ENCODE data around the gene HNF1A. TPM values are rescaled to one million over a fixed set of nuclear protein-coding genes. Genes with fewer than 3 reads are reported as not detected.

Gene HNF1A
- total and polyA plus RNA-seq, 2 of the 13 experiments (the other 11 are each of a cell fraction or from before 2014, with no cell fraction given) = 13.4 to 34.7 TPM

GRCh38 chr12:120979862-120980696 lies 1.7 kb downstream of the HNF1A start (continued):
- no peak for TF ChIP-seq PAWR (CRISPR knock-in tag; IDR thresholded peaks at IDR 0.05; ENCODE audit: borderline replicate concordance)
- TF ChIP-seq SAP130 (CRISPR knock-in tag; IDR thresholded peaks at IDR 0.05; ENCODE audit: low read depth) = peak; percentile 89
- TF ChIP-seq ZSCAN9 (CRISPR knock-in tag; IDR thresholded peaks at IDR 0.05; ENCODE audit: borderline replicate concordance) = no peak
- no peak for TF ChIP-seq NRL (CRISPR knock-in tag; IDR thresholded peaks at IDR 0.05; ENCODE audit: borderline replicate concordance)
- TF ChIP-seq ZNF589 (CRISPR knock-in tag; conservative IDR thresholded peaks at IDR 0.05) = no peak
- TF ChIP-seq ZFP36 (IDR thresholded peaks at IDR 0.05; ENCODE audit: borderline replicate concordance, low read depth, low read length, partially characterized antibody) = no peak
- no peak for TF ChIP-seq U2AF2 (IDR thresholded peaks at IDR 0.05; ENCODE audit: low read depth, low read length)
- no peak for TF ChIP-seq ZNF780A (CRISPR knock-in tag; IDR thresholded peaks at IDR 0.05)
- TF ChIP-seq PHF8 (CRISPR knock-in tag; IDR thresholded peaks at IDR 0.05) = peak; percentile 42; the same call in 1 of the 2 replicates
- TF ChIP-seq AGO1 (IDR thresholded peaks at IDR 0.05; ENCODE audit: low read depth, low read length, poor library complexity, severe bottlenecking) = no peak
- no peak for TF ChIP-seq SRF (IDR thresholded peaks at IDR 0.05; ENCODE audit: low read depth, low read length)
- TF ChIP-seq ZNF121 (CRISPR knock-in tag; IDR thresholded peaks at IDR 0.05) = no peak
- peak; percentile 74; the same call in 1 of the 2 replicates for TF ChIP-seq HIC2 (CRISPR knock-in tag; IDR thresholded peaks at IDR 0.05; ENCODE audit: low read depth)
- peak; percentile 62 for TF ChIP-seq GATAD2A (CRISPR knock-in tag; IDR thresholded peaks at IDR 0.05)
- no peak; the same call in 1 of the 2 replicates for TF ChIP-seq NFKBIZ (CRISPR knock-in tag; IDR thresholded peaks at IDR 0.05)
- TF ChIP-seq PPARG (CRISPR knock-in tag; conservative IDR thresholded peaks at IDR 0.05) = peak; percentile 81
- no peak for TF ChIP-seq ZFYVE20 (CRISPR knock-in tag; IDR thresholded peaks at IDR 0.05; ENCODE audit: borderline replicate concordance, low read depth)
- TF ChIP-seq ZSCAN12 (CRISPR knock-in tag; IDR thresholded peaks at IDR 0.05) = no peak
- 0 out of 2 replicates have a peak, but pooled peaks have one; percentile 44 for TF ChIP-seq HMG20B (CRISPR knock-in tag; conservative IDR thresholded peaks at IDR 0.05)
- TF ChIP-seq JUNB (CRISPR knock-in tag; IDR thresholded peaks at IDR 0.05; ENCODE audit: borderline replicate concordance) = no peak
- TF ChIP-seq BRD4 (CRISPR knock-in tag; IDR thresholded peaks at IDR 0.05) = peak; percentile 38
- 0 out of 2 replicates have a peak, but pooled peaks have one; percentile 27 for TF ChIP-seq FOXK1 (CRISPR knock-in tag; IDR thresholded peaks at IDR 0.05; ENCODE audit: borderline replicate concordance, low read depth)
- 0 out of 2 replicates have a peak, but pooled peaks have one; percentile 29 for TF ChIP-seq RCOR2 (CRISPR knock-in tag; IDR thresholded peaks at IDR 0.05)
- peak; percentile 92; the same call in 1 of the 2 replicates for TF ChIP-seq MEIS2 (CRISPR knock-in tag; IDR thresholded peaks at IDR 0.05)
- TF ChIP-seq ZNF331 (CRISPR knock-in tag; IDR thresholded peaks at IDR 0.05) = peak; percentile 15; the same call in 1 of the 2 replicates
- TF ChIP-seq XRCC5 (optimal IDR thresholded peaks at IDR 0.05; ENCODE audit: low read length) = no peak
- TF ChIP-seq ZNF749 (CRISPR knock-in tag; IDR thresholded peaks at IDR 0.05; ENCODE audit: borderline replicate concordance) = no peak
- TF ChIP-seq ELF3 (CRISPR knock-in tag; IDR thresholded peaks at IDR 0.05) = peak; percentile 34; the same call in 1 of the 2 replicates
- TF ChIP-seq JUN (CRISPR knock-in tag; IDR thresholded peaks at IDR 0.05) = no peak
- TF ChIP-seq ARHGAP35 (CRISPR knock-in tag; IDR thresholded peaks at IDR 0.05; ENCODE audit: borderline replicate concordance) = peak; percentile 72; the same call in 1 of the 2 replicates
- peak; percentile 54 for TF ChIP-seq POLR2G (IDR thresholded peaks at IDR 0.05; ENCODE audit: low read depth, low read length)
- TF ChIP-seq ZNF629 (CRISPR knock-in tag; conservative IDR thresholded peaks at IDR 0.05) = peak; percentile 7; the same call in 1 of the 2 replicates

All from HepG2 (cell line).